ENCODE results near the gene NXN. TPM values are rescaled to one million over a fixed set of nuclear protein-coding genes. Genes with fewer than 3 reads are reported as not detected.
"Not testable (repeated sequence)": the region's sequence is repeated elsewhere in the genome, so short reads cannot be mapped to it uniquely, and the experiment has no call there.

NXN gene
- total and polyA plus RNA-seq, 9 donors = 36.8 to 58.9 (median 54.1) TPM

DNA sequence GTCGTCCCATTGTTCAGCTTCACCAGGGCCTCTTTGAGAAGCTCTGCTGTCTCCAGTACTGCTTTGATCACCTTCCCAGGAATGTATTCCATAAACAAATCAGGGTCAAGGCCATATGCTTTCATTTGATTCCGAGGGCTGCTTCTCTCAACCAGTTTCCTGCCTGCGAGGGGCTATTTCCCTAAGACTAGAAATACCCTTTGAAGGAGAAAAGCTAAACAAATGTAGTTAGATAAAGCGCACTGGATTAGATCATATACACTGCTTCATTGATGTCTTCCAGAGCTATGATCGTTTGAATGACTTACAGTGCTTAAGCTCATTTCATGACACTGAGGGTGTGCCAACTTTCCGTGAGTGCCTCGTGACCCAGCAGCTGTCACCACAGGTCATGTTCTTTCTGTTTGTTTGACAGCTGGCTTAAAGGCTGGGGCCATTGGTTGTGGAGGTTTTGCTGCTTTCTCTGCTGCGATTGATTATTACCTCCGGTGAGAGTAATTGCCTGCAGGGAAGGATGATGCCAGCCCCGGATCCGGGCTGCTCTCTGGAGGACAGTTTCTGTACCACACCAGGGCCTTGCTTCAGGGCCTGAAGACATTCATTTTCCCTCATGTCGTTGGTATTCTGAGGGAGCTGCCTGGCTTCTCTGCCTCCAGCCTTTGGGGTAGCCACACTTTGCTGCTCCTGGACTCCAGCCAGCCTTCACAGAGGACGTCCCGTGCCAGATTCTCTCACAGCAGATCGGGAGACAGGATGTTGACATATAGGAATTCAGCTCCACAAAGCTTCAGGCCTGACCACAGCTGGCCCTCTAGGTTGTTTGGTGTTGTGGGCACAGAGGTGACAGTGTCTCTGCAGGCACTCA lies 21.3 kb upstream of the NXN start:
- 43% methylated on average over 7 of the region's 15 CpGs for WGBS (ENCODE audit: insufficient coverage)
- Histone ChIP-seq H3K9me3 (replicated peaks; ENCODE audit: control insufficient read depth, low read depth, low read length) (no peaks in the 10 kb centered on the region), H3K4me3 (ENCODE audit: low read length) (no peak overlapping the region), H3K36me3 (ENCODE audit: control insufficient read depth, insufficient read depth, low read length) (peaks cover 61% of the 10 kb centered on the region), H3K27me3 (ENCODE audit: control insufficient read depth, insufficient read depth, low read length) (no peaks in the 10 kb centered on the region), H3K27ac (ENCODE audit: low read length) (peak overlapping the region; percentile 97), H3K4me1 (ENCODE audit: control insufficient read depth, insufficient read depth, low read length) (peaks cover 81% of the 10 kb centered on the region)
- peak; percentile 90 for DNase-seq

DNA sequence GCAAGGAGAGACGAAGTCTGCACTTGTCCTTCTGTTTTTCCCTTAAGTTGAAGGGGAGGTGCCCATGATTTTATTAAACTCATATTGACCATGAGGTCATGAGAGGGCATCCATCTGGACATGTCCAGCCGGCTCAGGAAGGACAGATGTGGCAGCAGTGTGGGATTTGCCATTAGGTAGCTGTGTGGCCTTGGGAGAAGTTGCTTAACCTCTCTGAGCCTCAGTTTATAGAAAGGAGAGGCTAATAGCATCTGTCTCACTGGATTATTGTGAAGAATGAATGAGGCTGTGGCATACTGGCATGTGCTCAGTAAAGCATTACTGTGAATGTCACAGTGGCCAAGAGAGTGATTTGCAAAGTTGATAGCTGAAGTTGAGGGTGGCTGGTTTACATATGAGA lies 18.5 kb upstream of the NXN start:
- H3K27ac ChIP-seq (ENCODE audit: low read length) = no peak overlapping the region
- no peak for DNase-seq
- peaks cover 54% of the 10 kb centered on the region for H3K4me1 ChIP-seq (ENCODE audit: control insufficient read depth, insufficient read depth, low read length)
- H3K27me3 ChIP-seq (ENCODE audit: control insufficient read depth, insufficient read depth, low read length) = no peaks in the 10 kb centered on the region
- no peaks in the 10 kb centered on the region for H3K9me3 ChIP-seq (replicated peaks; ENCODE audit: control insufficient read depth, low read depth, low read length)
- H3K4me3 ChIP-seq (ENCODE audit: low read length) = peak overlapping the region; percentile 78
- WGBS (ENCODE audit: insufficient coverage) = 35% methylated on average over 2 of the region's 2 CpGs
- peaks cover 39% of the 10 kb centered on the region for H3K36me3 ChIP-seq (ENCODE audit: control insufficient read depth, insufficient read depth, low read length)

DNA sequence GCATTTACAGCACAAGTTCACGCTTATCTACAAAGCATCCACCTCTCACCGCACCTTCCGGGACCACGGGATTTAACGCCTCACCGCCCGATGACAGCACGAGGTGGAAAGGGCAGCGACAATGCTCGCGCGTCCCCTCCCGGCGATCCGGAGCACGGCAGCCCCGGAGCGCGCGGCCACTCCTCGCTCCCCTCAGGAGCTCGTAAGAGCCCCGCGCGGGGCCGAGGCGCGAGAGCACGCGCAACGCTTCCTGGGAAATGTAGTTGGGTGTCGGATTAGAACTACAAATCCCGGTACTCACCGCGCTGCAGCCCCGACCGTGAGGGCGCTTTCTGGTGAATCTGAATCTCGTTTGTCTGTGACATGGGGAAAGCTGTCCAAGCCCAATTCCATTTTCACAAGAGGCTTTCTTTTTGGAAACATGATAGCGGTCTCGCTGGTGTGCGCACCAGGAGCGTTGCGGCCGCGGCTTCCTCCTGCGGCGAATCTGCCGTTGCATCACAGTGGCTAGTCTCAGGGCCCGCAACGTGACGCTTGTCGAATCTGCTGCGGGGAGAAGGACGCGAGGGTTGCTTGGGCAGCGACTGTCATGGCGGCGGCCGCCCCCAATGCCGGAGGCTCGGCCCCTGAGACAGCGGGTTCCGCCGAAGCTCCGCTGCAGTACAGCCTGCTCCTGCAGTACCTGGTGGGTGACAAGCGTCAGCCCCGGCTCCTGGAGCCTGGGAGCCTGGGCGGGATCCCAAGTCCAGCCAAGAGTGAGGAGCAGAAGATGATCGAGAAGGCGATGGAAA lies 17.2 kb upstream of the NXN start, which contains the start of gene TIMM22:
Gene TIMM22 (plus strand): TSS at position 576 of the 791 bp plus-strand sequence. CDS start 14 bp downstream, at position 590.
- Histone ChIP-seq H3K4me1 (ENCODE audit: control insufficient read depth, insufficient read depth, low read length) (peaks cover 40% of the 10 kb centered on the region), H3K9me3 (replicated peaks; ENCODE audit: control insufficient read depth, low read depth, low read length) (no peaks in the 10 kb centered on the region), H3K27me3 (ENCODE audit: control insufficient read depth, insufficient read depth, low read length) (no peaks in the 10 kb centered on the region), H3K27ac (ENCODE audit: low read length) (peak within 1 kb of the TSS; percentile 95), H3K36me3 (ENCODE audit: control insufficient read depth, insufficient read depth, low read length) (peaks cover 26% of the 10 kb centered on the region), H3K4me3 (ENCODE audit: low read length) (peak within 1 kb of the TSS; percentile 78)
- peak; percentile 99 for DNase-seq
- WGBS (ENCODE audit: insufficient coverage) = under 1% methylated on average over 70 of the region's 71 CpGs

DNA sequence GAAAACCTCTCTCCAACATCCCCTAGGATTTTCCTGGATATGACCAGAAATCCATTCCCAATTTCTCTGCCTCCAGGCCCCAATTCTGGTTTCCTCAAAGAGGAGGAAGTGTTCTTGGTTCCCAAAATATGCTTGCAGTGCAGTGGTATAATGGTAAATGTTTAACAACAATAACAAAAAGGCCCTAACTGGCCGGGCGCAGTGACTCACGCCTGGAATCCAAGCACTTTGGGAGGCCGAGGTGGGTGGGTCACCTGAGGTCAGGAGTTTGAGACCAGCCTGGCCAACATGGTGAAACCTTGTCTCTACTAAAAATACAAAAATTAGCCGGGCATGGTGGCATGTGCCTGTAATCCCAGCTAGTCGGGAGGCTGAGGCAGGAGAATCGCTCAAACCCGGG lies 15.7 kb upstream of the NXN start:
- not testable (repeated sequence) for H3K27me3 ChIP-seq (ENCODE audit: control insufficient read depth, insufficient read depth, low read length); DNase-seq; H3K4me3 ChIP-seq (ENCODE audit: low read length); H3K9me3 ChIP-seq (replicated peaks; ENCODE audit: control insufficient read depth, low read depth, low read length); H3K27ac ChIP-seq (ENCODE audit: low read length)
- peaks cover 12% of the 10 kb centered on the region for H3K36me3 ChIP-seq (ENCODE audit: control insufficient read depth, insufficient read depth, low read length)
- peaks cover 26% of the 10 kb centered on the region for H3K4me1 ChIP-seq (ENCODE audit: control insufficient read depth, insufficient read depth, low read length)
- WGBS (ENCODE audit: insufficient coverage) = 86% methylated on average over 4 of the region's 8 CpGs

DNA sequence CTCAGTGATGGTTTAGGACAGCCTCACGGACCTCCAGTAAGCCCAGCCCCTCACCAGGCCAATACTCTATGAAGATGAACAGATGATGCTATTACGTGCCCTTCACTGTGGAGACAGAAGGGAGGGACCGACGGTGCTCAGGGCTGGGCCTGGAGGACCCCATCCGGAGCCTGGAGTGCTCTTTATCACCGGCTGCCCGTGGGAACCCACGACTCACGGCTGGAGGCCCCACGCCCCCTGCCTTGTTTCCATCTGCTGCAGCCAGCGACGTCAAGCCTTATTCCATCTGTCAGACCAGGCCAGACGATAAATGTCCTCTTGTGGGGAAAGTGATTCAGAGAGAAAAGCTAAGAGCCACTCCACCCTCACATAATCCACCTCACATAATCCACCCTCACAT lies 13.4 kb upstream of the NXN start:
- no peak overlapping the region for H3K4me3 ChIP-seq (ENCODE audit: low read length)
- no peak overlapping the region for H3K27ac ChIP-seq (ENCODE audit: low read length)
- H3K9me3 ChIP-seq (replicated peaks; ENCODE audit: control insufficient read depth, low read depth, low read length) = no peaks in the 10 kb centered on the region
- H3K36me3 ChIP-seq (ENCODE audit: control insufficient read depth, insufficient read depth, low read length) = no peaks in the 10 kb centered on the region
- 27% methylated on average over 8 of the region's 13 CpGs for WGBS (ENCODE audit: insufficient coverage)
- no peak for DNase-seq
- no peaks in the 10 kb centered on the region for H3K27me3 ChIP-seq (ENCODE audit: control insufficient read depth, insufficient read depth, low read length)
- peaks cover 8% of the 10 kb centered on the region for H3K4me1 ChIP-seq (ENCODE audit: control insufficient read depth, insufficient read depth, low read length)

DNA sequence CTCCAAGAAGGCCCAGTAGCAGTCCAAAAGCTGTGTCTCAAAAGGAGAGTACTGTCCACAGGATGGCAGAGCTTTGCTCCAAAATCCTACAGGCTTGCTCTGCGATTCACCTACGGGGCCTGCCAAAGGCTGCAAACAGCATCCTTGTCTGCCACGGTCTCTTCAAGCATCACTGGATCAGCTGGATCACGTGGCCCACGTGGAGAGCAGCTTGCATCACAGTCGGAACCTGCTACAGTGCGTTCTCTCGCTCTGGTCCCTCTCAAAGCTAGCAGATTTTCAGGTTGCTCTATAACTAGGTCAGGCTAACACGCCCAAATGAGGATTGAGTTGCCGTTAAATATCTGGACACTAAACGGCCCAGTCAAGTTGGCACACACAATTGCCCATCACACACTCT lies 9.0 kb upstream of the NXN start:
- 93% methylated on average over 9 of the region's 11 CpGs for WGBS (ENCODE audit: insufficient coverage)
- Histone ChIP-seq H3K27ac (ENCODE audit: low read length) (no peak overlapping the region), H3K27me3 (ENCODE audit: control insufficient read depth, insufficient read depth, low read length) (no peaks in the 10 kb centered on the region), H3K9me3 (replicated peaks; ENCODE audit: control insufficient read depth, low read depth, low read length) (no peaks in the 10 kb centered on the region), H3K4me3 (ENCODE audit: low read length) (no peak overlapping the region), H3K36me3 (ENCODE audit: control insufficient read depth, insufficient read depth, low read length) (no peaks in the 10 kb centered on the region), H3K4me1 (ENCODE audit: control insufficient read depth, insufficient read depth, low read length) (peaks cover 3% of the 10 kb centered on the region)
- no peak for DNase-seq

DNA sequence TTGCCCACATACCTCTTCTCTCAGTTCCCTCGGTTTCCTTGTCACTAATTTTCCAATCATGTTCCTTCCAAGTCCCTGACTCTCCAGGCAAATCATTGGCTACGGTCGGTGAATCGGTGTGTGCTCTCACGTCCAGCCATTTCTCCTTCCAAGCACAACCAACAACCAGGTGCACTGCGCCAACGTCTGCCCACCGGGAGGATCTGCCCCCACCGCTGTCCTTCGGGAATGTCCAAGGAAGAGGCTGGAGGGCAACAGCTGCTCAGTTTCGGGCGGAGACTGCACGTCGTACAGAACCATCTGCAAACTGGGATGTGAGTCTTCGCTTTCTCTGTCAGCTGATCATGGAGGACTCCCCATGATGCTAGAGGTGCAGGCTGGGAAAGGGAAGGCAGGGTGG lies 8.4 kb upstream of the NXN start:
- 86% methylated on average over 7 of the region's 15 CpGs for WGBS (ENCODE audit: insufficient coverage)
- peaks cover 3% of the 10 kb centered on the region for H3K4me1 ChIP-seq (ENCODE audit: control insufficient read depth, insufficient read depth, low read length)
- H3K27me3 ChIP-seq (ENCODE audit: control insufficient read depth, insufficient read depth, low read length) = no peaks in the 10 kb centered on the region
- no peaks in the 10 kb centered on the region for H3K9me3 ChIP-seq (replicated peaks; ENCODE audit: control insufficient read depth, low read depth, low read length)
- H3K36me3 ChIP-seq (ENCODE audit: control insufficient read depth, insufficient read depth, low read length) = no peaks in the 10 kb centered on the region
- no peak overlapping the region for H3K4me3 ChIP-seq (ENCODE audit: low read length)
- no peak for DNase-seq
- no peak overlapping the region for H3K27ac ChIP-seq (ENCODE audit: low read length)

DNA sequence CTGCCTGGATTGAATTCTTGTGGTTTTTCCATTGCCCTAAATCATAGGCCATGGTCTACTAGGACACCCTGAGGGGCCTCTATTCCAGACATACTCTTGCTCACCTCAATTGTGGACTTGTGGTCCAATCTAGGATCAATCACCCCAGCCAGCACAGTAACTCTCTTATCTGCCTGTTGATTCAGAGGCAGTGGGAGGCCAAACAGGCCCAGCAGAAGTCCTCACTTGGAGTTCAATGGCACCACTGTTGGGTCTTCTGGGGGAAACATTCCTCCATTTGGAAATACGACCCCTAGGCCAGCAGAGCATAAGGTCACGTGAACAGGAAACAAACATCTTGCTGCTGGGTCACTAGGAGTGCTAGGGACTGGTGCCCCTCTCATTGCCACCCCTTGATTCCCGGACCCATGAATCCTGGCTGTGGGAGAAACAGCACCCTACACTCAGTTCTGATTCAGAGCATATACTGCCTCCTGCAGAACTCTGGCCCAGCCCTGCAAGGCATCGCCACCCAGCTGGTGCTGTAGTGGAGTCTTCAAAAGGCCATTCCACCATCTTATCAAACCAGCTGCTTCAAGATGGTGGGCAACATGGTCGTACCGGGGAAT lies 6.8 kb upstream of the NXN start:
- peaks cover 3% of the 10 kb centered on the region for H3K4me1 ChIP-seq (ENCODE audit: control insufficient read depth, insufficient read depth, low read length)
- no peak overlapping the region for H3K4me3 ChIP-seq (ENCODE audit: low read length)
- H3K27ac ChIP-seq (ENCODE audit: low read length) = no peak overlapping the region
- 100% methylated on average over 3 of the region's 6 CpGs for WGBS (ENCODE audit: insufficient coverage)
- no peaks in the 10 kb centered on the region for H3K27me3 ChIP-seq (ENCODE audit: control insufficient read depth, insufficient read depth, low read length)
- no peaks in the 10 kb centered on the region for H3K9me3 ChIP-seq (replicated peaks; ENCODE audit: control insufficient read depth, low read depth, low read length)
- no peaks in the 10 kb centered on the region for H3K36me3 ChIP-seq (ENCODE audit: control insufficient read depth, insufficient read depth, low read length)
- no peak for DNase-seq

DNA sequence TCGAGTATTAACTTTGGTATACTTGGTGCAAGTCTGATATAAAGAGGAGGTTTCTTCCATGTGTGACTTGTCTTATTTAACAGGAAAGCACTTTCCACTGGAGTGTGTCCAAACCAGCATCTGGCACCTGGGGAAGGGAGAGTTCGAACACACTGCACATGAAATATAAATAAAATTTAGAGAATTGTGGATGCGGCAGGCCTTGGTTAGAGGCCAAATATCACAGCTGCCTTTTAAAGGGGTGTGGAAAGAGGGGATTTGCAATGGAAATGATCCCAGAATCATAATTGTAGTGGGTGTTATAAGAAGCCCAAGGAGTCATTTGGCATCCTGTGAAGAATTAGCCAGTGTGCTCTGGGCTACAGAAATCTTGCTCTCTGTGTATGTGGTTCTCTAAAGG lies 4.3 kb upstream of the NXN start:
- H3K4me1 ChIP-seq (ENCODE audit: control insufficient read depth, insufficient read depth, low read length) = peaks cover 15% of the 10 kb centered on the region
- no peaks in the 10 kb centered on the region for H3K9me3 ChIP-seq (replicated peaks; ENCODE audit: control insufficient read depth, low read depth, low read length)
- 80% methylated on average over 1 of the region's 3 CpGs for WGBS (ENCODE audit: insufficient coverage)
- no peaks in the 10 kb centered on the region for H3K27me3 ChIP-seq (ENCODE audit: control insufficient read depth, insufficient read depth, low read length)
- no peak overlapping the region for H3K27ac ChIP-seq (ENCODE audit: low read length)
- DNase-seq = peak; percentile 91
- H3K36me3 ChIP-seq (ENCODE audit: control insufficient read depth, insufficient read depth, low read length) = no peaks in the 10 kb centered on the region
- H3K4me3 ChIP-seq (ENCODE audit: low read length) = no peak overlapping the region

DNA sequence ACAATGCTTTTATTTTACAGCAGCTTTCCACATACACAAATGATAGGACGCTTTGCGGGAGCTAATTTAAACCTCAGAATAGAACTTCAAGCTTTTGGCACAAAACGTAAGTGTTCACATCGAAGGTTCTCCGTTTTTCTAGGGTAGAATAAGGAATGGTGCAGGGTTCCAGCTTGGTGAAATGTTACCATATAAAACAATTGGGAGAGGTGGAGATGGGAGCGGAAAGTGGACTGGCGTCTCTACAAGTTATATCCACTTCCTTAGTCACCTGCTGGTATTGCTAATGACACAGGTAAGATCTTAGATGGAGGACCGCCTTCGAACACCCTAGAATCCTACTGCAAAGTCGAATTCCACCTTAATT lies 1.7 kb upstream of the NXN start:
- no peak overlapping the region for H3K27ac ChIP-seq (ENCODE audit: low read length)
- no peak for DNase-seq

More for the DNA sequence above, 1.7 kb upstream of the NXN start:
- Histone ChIP-seq H3K36me3 (ENCODE audit: control insufficient read depth, insufficient read depth, low read length) (no peaks in the 10 kb centered on the region), H3K4me3 (ENCODE audit: low read length) (no peak overlapping the region), H3K27me3 (ENCODE audit: control insufficient read depth, insufficient read depth, low read length) (peaks cover 2% of the 10 kb centered on the region), H3K9me3 (replicated peaks; ENCODE audit: control insufficient read depth, low read depth, low read length) (no peaks in the 10 kb centered on the region), H3K4me1 (ENCODE audit: control insufficient read depth, insufficient read depth, low read length) (peaks cover 29% of the 10 kb centered on the region)
- no CpG with 5 or more reads among the region's 10 CpGs for WGBS (ENCODE audit: insufficient coverage)

All from muscle of leg (tissue), 11 donors.